Neural cell (in vitro differentiated cells): Measurements from ENCODE around the gene COL3A1.

Experiments
- CTCF ChIP-seq: fragments of 450-650 bp; IDR thresholded peaks from 2 replicates; pipeline ENCODE4 v1.5.1; 2014; ENCODE audit warnings: antibody characterized with exemption, mild to moderate bottlenecking, moderate library complexity; ENCODE audit not compliant: poor library complexity, severe bottlenecking
- EZH2 ChIP-seq: fragments of 200-600, 300-800 bp; shearing (Covaris generic), sonication (generic); IDR thresholded peaks from 2 replicates; pipeline ENCODE4 v1.6.1; 2014; ENCODE audit warnings: antibody characterized with exemption, low read length, borderline replicate concordance, mild to moderate bottlenecking; ENCODE audit not compliant: insufficient read depth, poor library complexity, severe bottlenecking
- MXI1 ChIP-seq: fragments of 450-650 bp; conservative IDR thresholded peaks from 2 replicates; pipeline ENCODE4 v1.6.1; 2014; ENCODE audit warnings: antibody characterized with exemption, mild to moderate bottlenecking; ENCODE audit not compliant: poor library complexity, severe bottlenecking
- POLR2AphosphoS5 ChIP-seq: IDR thresholded peaks from 2 replicates; pipeline ENCODE4 v1.6.1; 2012
- RAD21 ChIP-seq: fragments of 450-650 bp; conservative IDR thresholded peaks from 2 replicates; pipeline ENCODE4 v1.6.1; 2014; ENCODE audit warnings: antibody characterized with exemption, mild to moderate bottlenecking, moderate library complexity
- REST ChIP-seq: IDR thresholded peaks from 2 replicates; pipeline ENCODE4 v1.6.1; 2012; ENCODE audit warnings: borderline replicate concordance
- SMC3 ChIP-seq: fragments of 450-650 bp; conservative IDR thresholded peaks from 2 replicates; pipeline ENCODE4 v1.6.1; 2014; ENCODE audit warnings: antibody characterized with exemption, mild to moderate bottlenecking, moderate library complexity; ENCODE audit not compliant: poor library complexity
- TAF1 ChIP-seq: IDR thresholded peaks from 2 replicates; pipeline ENCODE4 v1.6.1; 2012; ENCODE audit warnings: low read depth

- TF ChIP-seq EZH2 (no peak), CTCF (no peak), POLR2AphosphoS5 (no peak), SMC3 (no peak), TAF1 (no peak), REST (no peak), RAD21 (no peak), MXI1 (no peak)
These were observed 36.4 kb downstream of the COL3A1 start for GRCh38 chr2:189010536-189010935.
